ENCODE measurements around the gene GDPD3.

The GDPD3 gene

DNA sequence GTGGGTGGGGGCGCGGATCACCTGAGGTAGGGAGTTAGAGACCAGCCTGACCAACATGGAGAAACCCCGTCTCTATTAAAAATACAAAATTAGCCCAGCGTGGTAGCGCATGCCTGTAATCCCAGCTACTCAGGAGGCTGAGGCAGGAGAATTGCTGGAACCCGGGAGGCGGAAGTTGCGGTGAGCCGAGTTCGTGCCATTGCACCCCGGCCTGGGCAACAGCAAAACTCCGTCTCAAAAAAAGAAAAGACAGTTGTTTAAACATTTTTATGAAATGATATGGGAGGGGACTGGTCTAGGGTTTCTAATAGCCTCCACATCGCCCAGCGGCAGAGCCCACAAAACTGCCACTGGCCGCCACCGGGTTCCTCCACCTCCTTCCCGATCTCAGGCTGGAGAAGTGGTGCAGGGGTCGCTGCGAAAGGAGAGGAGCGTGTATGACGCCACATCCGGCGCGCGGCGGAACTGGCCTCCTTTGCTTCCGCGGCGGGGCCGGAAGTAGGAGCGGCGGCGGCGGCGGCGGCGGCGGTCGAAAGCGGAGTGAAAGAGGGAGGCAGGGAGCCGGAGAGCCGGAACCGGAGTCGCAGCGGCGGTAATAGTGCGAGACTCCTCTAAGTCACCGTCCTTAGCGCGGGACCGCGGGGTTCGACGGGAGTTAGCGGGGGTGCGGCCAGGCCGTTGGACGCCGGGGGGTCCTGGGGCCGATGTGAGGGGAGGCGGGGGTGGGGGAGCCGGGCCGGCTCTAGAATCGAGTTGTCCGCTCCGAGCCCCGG is 37.6 kb downstream of the GDPD3 start, which contains the start of gene PPP4C:
PPP4C (plus strand) TSS at position 492 of the 773 bp plus-strand sequence. CDS start 384 bp downstream, outside the sequence.
- DNase-seq = peak; percentile 83 to 90

DNA sequence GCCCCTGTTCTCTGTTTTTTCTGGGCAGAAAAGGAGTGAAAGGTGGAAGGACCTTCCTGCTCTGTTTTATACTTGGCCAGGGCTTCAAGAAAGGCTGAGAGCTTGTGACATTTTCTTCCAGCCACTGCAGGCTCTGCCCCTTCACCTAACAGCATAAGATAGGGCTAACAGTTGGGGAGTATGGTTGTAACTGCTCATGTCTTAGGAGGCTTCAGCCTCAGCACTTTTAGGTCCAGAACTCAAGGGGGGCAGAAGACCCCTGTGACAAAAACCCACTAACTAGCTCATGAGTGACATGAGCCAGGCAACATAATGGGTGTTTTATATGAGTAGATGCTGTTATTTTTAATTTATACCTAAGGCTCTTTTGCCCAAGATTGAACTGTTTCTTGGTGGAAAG is 42.8 kb downstream of the GDPD3 start:
- no peak for DNase-seq

DNA sequence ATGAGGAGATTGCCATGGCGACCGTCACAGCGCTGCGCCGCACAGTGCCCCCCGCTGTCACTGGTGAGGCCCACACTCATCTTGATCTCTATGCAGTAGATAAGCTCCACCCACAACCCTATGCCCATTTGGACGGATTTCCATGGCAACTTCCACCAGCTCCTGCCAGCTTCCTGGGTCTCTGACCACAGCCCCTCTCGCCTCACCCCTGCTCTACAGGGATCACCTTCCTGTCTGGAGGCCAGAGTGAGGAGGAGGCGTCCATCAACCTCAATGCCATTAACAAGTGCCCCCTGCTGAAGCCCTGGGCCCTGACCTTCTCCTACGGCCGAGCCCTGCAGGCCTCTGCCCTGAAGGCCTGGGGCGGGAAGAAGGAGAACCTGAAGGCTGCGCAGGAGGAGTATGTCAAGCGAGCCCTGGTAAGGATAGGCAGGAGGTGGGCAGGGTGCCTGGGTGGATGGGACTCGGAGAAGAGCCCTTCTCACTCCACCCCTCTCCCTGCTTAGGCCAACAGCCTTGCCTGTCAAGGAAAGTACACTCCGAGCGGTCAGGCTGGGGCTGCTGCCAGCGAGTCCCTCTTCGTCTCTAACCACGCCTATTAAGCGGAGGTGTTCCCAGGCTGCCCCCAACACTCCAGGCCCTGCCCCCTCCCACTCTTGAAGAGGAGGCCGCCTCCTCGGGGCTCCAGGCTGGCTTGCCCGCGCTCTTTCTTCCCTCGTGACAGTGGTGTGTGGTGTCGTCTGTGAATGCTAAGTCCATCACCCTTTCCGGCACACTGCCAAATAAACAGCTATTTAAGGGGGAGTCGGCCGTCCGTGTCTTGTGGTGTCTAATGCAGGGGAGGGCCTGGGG is 43.5 kb downstream of the GDPD3 start:
- no peak for DNase-seq

DNA sequence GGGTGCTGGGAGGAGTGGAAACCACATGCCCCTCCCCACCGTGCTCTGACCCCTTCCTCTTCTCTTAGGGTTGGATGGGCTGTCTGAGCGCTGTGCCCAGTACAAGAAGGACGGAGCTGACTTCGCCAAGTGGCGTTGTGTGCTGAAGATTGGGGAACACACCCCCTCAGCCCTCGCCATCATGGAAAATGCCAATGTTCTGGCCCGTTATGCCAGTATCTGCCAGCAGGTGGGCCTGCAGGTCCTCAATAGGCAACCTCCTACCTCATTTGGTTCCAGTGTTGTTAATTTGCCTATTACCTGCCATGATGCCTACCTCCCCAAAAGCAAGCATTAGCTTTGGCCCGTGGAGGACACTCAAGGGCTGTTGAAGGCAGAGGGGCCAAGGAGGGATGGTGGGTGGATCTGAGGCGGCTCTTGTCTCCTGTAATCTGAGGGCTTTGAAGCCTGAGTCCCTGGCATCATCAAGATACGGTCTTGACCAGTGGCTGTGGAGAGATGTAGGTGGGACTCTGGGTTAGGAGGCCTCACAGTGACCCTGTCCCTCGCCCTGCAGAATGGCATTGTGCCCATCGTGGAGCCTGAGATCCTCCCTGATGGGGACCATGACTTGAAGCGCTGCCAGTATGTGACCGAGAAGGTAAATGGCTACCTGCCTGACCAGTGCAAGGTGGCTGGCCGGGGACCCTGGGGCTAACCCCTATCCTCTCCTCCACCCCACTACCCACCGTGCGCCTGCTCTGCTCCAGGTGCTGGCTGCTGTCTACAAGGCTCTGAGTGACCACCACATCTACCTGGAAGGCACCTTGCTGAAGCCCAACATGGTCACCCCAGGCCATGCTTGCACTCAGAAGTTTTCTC is 44.4 kb downstream of the GDPD3 start:
- peak; percentile 9 to 52 for DNase-seq

DNA sequence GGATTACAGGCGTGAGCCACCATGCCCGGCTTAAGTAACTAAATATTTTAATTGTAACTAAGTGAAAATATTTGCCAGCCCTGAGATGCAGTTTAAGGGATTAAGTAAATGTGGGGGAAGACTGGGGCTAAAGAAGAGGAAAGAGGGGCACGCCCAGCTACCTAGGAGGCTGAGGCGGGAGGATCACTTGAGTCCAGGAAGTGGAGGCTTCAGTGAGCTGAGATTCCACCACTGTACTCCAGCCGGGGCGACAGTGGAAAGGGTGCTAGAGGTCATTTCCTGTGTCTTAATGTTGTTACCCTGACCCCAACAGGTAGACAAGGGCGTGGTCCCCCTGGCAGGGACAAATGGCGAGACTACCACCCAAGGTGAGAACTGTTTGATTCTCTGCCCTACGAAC is 45.0 kb downstream of the GDPD3 start:
- no peak for DNase-seq

DNA sequence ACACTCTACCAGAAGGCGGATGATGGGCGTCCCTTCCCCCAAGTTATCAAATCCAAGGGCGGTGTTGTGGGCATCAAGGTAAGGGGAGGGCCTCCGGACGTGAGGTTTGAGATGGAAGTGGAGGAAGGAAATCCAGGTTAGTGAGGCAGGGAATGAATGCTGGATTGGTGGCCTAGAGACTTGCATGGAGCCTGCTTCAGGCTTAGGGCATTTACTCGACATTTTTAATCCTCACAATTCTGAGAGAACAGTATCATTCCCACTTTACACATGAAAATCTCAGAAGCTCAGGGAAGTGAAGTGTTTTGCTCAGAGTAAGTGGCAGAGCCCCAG is 45.8 kb downstream of the GDPD3 start:
- DNase-seq = no peak

DNA sequence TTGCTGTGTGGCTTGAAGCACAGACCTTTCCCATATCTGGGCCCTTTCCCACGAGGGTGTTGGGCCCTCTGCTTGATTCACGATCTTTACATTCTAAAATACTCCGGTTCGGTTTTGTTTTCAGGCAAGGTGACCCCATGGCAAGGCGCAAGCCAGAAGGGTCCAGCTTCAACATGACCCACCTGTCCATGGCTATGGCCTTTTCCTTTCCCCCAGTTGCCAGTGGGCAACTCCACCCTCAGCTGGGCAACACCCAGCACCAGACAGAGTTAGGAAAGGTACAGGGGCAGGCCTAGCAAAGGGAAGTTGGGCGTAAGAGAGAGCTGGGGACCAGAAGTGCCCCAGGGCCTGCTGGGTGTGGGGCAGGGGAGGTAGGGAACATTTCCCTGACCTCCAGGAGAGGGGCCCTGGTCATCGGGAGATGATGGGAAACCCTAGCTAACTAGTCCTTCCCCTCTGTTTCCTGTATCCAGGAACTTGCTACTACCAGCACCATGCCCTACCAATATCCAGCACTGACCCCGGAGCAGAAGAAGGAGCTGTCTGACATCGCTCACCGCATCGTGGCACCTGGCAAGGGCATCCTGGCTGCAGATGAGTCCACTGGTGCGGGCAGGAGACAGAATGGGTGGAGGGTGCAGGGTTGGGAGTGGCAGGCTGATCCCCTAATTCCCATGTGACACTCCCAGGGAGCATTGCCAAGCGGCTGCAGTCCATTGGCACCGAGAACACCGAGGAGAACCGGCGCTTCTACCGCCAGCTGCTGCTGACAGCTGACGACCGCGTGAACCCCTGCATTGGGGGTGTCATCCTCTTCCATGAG is 46.4 kb downstream of the GDPD3 start:
- DNase-seq = peak; percentile 46 to 63

DNA sequence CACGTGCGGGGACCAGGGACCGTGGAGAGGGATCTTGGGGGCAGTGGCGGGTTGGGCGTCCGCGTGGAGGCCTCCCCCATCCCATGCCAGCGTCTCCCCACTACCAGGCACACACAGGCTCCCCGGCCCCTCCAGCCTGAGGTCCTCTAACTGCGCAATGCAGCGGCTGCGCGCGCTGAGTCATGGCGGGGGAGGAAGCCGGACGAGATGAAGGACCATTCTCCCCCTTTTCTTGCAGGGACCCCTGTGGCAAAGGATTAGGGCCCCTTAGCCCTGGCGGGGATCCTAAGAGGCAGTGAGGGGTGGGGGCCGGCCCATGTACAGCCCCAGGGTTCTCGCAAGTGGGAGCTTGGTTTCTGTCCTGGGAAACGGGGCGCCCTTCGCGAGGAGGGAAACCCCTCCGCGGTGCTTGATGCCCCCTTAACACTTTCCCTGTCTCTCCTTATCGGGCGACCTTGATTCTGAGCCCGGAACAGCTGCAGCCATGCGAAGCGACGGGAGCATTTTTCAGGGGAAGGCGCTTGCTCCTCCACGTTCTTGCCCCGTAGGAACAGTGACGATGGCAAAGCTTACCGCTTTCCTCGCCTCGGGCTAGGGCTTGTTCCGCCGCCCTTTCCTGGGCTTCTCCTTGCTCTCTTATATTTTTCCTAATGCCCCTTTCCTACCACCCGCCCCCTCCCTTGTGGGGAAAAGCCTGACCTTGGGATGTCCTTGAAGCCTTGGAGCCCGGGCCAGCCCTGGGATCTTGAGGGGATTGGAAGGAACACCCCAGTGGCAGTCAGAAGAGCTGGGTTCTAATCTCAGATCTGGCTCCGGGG is 47.2 kb downstream of the GDPD3 start:
- DNase-seq = peak; percentile 55 to 62

DNA sequence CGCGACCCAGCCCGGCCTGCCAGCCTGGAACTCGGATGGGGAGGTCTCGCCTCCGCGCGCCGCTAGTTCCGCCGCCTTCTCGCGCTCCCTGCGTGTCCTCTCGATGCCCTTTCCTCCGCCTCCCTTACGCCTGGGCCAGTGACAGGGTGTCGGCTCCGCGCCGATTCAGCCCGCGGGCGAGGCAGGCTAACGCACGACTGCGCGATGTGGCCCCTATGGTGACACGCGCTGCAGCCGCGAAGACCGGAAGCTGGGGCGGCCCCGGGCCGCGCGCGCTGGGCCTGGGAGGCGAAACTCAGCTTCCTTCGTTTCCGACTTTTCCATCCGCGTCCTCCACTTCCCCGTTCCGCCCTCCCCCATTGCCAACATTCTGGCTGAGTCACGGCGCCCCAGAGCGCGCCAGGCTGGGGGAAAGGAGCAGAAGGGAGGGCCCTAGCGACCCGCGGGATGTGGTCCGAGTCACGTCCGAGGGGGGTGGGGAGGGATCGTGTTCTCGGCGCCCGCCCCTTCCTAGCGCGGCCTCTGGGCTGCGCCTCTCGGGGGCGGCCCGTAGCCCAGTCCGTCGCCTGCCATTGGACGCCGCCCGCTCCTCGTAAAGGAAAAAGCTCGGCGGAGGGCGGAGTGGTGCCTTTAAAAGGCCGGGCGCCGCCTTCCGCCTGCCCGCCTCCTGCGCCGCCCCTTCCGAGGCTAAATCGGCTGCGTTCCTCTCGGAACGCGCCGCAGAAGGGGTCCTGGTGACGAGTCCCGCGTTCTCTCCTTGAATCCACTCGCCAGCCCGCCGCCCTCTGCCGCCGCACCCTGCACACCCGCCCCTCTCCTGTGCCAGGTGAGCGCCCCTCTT is 48.0 kb downstream of the GDPD3 start, which contains the start of gene ALDOA:
ALDOA (plus strand) TSS at position 659 of the 841 bp plus-strand sequence. CDS start 1,138 bp downstream, outside the sequence.
- DNase-seq = peak; percentile 97

DNA sequence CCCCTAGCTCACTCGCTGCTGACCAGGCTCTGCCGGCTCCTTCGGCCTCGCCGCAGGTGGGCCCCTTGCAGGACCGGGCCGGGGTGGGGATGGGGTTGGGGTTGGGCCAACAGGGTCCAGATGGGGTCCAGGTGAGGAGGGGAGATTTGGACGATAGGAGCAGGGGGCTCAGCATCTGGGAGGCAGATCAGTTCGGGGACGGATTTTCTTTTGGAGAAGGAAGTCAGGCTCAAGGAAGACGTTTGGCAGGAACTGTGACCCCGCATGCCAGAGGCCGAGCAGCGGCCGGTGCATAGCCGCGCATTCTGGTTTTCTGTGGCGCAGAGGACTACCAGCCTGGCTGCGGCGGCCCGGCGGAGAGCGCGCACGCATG is 48.6 kb downstream of the GDPD3 start:
- no peak for DNase-seq

DNA sequence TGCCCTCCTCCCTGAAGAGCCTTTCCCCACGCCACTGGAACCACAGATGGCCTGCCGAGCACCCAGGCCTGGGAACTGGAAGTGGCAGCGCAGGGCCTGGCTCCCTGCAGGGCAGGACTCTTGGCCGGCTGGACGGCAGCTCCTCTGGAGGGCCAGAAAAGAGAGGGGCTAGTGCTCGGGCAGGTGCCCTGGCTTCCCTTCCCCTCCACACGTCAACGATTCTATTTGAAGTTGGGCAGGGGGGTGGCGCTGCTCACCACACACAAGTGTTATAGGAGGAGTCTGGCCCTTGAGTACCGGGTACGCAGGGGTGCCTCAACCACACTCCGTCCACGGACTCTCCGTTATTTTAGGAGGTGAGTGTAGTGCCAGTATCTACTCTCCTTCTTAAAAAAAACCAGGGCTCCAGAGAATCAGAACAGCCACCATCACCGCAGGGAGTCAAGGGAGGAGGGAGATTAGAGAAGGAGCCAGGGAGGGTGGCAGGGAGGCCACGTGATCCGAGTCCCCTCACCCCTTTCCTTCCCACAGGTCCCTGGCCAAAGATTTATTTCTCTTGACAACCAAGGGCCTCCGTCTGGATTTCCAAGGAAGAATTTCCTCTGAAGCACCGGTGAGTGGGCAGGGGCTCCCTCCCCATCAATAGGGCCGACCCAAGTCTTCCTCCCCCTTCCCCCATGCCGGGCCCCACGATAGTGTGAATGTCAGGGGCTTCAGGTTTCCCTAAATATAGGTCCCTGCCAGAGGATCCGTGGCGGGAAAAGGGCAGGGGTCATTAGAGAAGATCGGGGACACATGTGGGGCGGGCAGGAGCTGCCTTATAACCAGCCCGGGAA is 49.2 kb downstream of the GDPD3 start:
- peak in 1 of 2 donors; percentile 22 for DNase-seq

DNA sequence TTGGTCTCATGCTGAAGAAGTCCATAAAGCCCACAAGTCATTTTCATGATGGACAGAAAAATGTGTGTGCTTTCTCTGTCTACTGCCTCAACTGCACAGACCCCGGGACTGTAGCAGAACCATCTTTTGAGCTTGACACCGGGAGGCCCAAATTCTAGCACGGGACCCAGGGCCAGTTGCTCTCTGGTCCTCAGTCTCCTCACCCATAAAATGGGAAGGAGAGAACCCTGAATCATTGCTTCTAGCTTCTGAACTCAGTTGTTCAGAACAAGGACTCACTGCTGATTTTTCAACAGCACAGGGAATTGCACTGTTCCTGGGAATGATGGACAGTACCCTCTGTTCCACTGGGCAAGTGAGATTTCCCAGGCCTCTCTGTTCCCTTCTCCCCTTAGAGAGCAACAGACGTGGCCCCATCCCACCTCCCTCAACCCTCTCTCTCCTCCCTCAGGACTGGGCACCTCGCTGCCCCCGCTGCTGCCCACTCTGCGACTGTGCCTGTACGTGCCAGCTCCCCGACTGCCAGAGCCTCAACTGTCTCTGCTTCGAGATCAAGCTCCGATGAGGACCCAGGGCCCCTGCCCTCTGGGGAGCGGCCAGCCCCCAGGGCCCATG is 50.0 kb downstream of the GDPD3 start:
- no peak for DNase-seq

DNA sequence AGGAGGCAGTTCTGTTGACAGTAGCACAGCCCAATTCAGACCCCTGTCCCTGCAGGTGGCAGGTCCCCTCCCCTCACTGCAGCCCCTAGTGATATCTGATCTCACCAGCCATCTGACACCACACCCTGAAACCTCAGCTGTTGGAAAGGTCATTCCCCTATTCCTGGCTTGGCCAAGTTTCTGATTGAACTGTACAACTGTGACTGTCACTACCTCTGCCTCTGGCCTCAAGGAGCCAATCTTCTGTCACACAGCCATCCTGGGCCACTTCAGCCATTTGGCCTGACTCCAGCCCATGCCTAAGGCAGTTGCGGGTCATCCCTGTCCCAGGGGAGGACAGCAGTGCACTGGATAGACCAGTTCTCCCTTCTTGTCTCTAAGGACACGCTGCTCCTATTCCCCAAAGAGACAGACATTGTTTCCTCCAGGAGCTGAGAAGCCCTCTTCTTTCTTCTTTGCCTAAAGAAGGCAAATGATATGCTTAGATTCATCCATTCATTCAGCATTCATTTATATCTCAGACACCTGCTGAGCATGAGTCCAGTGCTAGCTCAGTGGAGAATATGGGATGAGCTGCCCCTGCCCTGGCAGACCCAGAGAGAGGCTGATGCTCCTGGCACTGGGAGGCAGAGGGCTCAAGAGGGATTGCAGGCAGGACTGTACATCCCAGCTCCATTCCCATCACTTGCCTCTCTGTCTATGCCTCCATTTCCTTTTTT is 52.3 kb downstream of the GDPD3 start:
- no peak for DNase-seq

DNA sequence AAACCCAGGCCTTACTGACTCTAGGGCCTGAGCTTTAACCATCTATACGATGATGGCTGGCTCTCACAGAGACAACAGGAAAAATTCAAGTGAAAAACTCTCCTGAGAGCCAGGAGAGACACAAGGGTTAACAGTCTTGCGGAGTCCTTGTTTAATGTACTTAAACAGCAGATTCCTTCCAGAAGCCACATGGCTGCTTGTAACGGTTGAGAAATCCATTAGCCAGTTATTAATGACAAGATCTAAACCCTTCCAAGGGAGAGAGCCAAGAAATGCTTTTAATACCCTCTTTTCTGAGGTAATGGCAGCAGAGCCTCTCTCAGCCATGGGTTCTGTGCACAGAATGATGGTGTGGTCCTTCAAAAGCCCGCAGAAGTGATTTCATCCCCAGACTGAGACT is 53.0 kb downstream of the GDPD3 start:
- no peak for DNase-seq

DNA sequence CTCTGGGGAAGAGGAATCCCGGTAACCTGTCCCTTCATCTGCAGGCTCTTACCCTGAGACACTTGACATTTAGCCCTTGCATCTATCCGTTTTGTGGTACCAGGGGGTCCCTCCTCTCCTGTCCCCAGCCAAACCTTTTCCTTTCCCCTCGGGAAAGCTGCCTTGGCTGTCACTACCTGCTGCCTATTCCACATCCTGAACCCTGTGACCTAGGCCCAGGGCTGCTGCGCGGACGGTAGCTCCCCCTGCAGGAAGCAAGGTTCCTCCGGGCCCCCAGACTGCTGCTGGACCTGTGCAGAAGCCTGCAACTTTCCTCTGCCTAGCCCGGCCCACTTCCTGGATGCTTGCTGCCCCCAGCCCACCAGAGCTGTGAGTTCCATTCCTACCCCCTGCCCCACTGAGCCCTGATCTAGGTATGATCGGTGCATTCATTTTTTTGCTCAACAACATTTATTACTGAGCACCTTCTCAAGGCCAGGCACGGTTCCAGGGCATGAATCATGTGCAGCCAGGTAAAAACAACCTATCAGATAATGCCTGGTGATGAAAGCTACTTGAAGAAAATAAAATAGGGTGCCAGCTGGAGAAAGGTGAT is 58.3 kb downstream of the GDPD3 start:
- DNase-seq = peak; percentile 20 to 37

Data from inflammatory macrophage treated with lipopolysaccharide for 1 hour (primary cell).